NCI-H446 treated with DMSO at 0.1 percent for 48 hours (cell line): Measurements from ENCODE around the gene LAMA5.

ENCODE experiments used
- DNase-seq: peaks from one replicate; lab custom pipeline; 2025; lab: John Stamatoyannopoulos, UW

Gene LAMA5

GRCh38 chr20:62330576-62331317 lies 36.4 kb downstream of the LAMA5 start:
- no peak for DNase-seq

DNA sequence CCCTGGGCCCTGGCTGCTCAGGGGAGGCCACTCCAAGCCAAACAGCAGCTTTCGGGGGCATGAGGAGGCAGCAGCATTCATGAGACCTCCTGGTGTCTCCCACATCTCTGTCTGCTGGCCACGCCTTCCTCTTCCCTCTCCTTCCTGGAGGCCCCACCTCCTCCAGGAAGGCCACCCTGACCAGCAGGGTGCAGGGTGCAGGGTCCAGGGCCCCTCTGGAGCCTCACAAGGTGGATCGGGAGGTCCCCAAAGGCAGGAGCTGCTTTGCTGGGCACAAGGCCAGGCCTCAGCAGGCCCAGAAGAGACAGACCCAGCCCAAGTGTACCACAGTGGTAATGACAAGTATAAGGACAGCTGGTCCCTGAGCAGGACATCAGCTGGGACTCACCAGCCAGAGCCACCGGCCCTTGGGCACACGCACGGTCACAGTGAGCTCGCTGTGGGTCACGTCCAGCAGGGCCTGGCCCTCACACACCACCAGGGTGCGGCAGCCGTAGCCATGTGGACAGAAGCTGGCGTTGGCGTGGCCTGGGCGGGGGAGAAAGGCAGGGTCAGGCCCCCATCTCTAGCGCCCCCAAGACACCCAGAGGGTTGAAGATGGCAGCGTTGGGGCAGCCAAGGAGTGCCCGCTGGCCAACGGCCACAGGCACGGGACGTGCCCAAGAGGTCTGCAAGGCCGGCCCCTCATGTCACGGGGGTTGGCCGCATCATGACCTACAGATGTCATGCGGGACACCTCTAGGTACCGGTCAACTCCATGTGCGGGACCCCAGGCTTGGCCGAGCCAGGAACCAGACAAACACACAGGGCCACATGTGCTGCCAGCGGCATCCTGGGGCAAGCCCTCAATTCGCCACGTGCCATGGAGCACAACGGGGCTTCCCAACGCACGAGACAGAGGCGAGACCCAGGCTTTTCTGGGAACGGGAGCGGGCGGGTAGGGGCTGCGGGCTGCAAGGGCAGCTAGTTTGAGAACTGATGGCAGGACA lies 37.4 kb downstream of the LAMA5 start:
- no peak for DNase-seq

DNA sequence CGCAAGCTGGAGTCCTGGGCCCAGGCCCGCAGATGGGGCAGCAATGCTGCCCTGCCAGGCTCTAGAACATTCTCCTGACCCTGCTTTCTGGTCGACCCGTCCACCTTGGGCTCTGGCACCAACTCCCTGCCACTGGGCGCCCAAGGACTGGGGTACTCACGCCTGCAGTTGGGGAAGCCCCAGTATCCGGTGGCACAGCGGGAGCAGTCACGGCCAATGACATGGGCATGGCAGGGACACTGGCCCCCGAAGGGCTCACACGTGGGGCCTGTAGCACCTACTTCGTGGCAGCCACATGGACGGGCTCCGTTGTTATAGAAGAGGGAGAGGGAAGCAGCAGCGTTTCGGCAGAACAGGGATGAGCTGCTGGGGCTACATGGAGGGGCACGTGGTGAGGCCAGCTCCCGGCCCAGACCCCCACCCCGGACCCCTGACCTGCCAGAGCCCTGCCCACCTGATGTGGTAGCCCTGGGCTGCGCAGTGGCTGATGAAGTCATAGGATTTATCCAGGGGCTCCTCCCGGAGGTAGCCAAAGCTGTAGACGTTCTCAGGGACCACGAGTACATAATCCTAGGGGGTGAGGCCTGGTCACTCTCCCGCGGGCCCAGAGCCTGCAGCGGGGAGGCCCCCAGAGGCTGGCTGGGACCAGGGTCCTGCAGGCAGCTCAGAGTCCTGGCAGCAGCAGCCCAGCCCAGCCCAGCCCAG lies 38.3 kb downstream of the LAMA5 start:
- DNase-seq, result no peak

- DNase-seq, result no peak
Observed at GRCh38 chr20:62327726-62328495, 39.2 kb downstream of the LAMA5 start.

GRCh38 chr20:62326959-62327725 lies 40.0 kb downstream of the LAMA5 start:
- DNase-seq, result no peak

GRCh38 chr20:62326559-62326958 lies 40.6 kb downstream of the LAMA5 start:
- DNase-seq, result no peak

DNA sequence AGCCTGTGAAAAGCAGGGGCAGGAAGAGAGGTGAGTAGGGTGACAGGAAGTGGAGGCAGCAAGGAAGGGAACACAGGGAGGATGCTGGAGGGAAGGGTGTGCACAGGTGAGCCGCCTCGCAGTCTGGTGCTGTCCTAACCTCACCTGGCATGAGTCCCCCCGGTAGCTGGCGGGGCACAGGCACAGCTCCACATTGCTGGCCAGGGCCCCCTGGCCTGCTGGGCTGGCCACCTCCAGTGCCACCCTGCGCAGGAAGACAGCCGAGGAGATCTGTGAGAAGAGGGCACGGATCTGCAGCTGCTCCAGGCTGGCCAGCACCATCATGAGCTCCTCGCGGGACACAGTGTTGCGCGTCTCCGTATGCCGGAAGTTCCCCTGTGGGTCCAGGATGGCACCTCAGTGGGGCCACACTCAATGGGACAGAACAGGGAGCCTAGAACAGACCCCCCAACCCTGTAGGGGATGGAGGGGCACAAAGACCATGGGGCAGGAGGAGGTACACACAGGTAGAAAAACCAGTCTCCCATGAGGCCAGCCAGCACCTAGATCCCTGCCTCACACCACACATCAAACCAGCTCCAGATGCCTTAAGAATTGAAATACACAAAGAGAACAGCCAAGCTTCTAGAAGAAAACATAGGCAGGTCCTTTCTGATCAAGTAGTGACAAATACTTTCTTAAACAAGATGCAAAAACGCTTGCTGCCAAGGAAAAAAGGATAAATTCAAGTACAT lies 41.8 kb downstream of the LAMA5 start:
- DNase-seq, result no peak

DNA sequence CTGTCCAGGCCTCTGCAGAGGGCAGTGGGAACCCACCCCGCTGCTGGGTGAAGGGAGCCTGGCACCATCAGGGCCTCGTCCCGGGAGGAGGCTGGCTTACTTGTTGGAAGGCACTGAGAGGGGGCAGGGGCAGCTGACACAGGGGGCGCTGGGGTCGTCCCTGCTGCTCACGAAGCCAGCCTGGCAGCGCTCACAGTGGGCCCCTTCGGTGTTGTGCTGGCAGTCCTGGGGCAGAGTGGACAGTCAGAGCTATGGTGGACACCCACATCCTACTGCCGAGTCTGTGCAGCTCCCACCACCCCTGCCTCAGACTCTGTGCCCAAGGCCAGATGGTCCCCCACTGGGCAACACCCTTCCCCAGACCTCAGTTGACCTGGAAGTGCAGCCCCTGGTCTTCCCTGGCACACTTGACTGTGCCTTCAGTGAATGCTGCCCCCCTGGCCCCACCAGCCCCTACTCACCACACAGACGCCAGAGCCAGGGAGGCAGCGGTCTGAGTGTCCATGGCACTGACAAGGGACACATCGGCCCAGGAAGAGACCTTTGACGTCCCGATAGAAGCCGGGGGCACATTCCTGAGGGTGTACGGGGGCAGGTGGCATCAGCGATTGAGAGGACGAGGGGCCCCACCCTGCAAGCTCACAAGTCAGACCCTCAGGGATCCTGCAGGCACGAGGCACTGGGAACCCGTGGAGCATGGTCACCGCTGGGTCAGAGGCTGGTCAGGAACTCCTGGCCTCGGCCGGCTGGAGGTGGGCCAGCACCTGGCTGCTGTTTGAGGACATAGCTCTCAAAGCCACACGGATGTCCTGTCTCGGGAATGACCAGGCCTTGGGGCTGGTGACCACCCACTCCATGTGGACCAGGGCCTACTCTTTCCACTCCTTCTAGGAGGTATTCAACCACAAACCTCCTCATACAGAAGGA lies 42.9 kb downstream of the LAMA5 start:
- no peak for DNase-seq

DNA sequence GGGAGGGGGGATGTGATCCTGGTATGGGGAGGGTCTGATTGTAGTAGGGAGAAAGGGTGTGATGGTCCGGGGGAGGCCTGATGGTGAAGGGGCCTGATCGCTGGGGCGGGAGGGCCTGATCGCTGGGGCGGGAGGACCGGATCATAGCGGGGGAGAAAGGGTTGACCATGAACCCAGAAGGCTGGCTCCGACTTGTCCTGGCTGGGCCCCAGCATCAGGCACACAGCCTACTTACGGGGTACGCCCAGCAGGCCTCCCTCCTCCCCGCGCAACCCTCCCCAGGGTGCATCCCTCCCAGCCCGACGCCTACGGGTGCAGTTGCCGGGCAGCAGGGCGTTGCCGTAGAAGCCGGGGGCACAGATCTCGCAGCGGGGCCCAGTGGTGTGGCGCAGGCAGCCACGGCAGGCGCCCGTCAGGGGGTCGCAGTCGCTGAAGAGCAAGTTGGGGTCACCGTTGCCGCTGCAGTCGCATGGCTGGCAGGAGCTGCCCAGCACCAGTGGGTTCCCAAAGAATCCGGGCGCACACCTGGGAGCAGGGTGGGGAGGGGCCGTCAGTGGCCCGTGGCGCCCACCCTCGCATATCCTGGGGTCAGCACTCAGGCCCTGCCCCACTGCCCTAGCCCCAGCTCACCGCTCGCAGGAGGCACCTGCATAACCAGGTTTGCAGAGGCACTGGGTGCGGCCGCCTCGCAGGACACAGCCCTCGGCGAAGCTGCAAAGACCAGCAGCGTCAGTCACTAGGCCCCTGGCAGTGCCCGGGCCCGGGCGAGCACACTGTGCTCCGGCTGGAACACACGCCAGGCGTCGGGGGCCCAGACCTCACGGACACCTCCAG lies 43.7 kb downstream of the LAMA5 start:
- no peak for DNase-seq

GRCh38 chr20:62322492-62323041 lies 44.5 kb downstream of the LAMA5 start:
- no peak for DNase-seq

GRCh38 chr20:62321975-62322374 lies 45.1 kb downstream of the LAMA5 start:
- DNase-seq, result no peak

GRCh38 chr20:62321521-62321948 lies 45.6 kb downstream of the LAMA5 start:
- no peak for DNase-seq

GRCh38 chr20:62320581-62321354 lies 46.3 kb downstream of the LAMA5 start:
- no peak for DNase-seq

DNA sequence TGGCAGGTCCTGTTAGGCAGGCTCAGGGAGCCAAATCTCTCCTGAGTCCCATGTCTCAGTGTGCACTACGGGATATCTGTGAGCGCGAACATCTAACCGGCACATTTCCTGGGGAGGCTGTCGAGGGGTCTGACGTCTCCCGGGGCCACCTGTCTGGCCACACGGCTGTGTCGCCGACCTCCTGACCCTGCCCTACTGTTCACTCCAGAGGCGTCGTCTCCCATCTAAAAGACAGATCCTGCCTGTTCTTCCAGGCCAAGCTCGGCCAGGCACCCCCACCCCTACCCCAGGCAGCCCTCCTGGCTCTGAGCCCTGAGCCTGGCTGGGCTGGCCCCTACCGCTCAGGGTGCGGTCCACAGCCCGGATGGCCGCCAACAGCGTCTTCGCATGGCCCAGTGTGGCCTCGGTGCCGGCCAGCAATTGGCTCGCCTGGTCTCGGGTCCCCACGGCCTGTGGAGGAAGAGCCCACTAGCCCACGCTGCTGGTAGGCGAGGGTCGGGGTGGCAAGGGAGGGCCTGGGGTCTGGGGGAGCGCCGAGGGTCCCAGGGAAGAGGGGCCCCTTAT lies 47.7 kb downstream of the LAMA5 start:
- no peak for DNase-seq

- DNase-seq, result no peak
Observed at GRCh38 chr20:62318400-62319345, 48.4 kb downstream of the LAMA5 start.
